ENCODE measurements around the gene SCN2A. TPM values are rescaled to one million over a fixed set of nuclear protein-coding genes. Genes with fewer than 3 reads are reported as not detected.

Gene SCN2A
- total and polyA plus RNA-seq, 3 donors from 2014 or later, result 0.57 to 1.7 (median 1.5) TPM

GRCh38 chr2:165417009-165417408 lies 177.8 kb downstream of the SCN2A start:
- Histone ChIP-seq H3K4me3 (no peak overlapping the region), H3K27ac (no peak overlapping the region), H3K36me3 (ENCODE audit: low read depth, missing control alignments) (no peaks in the 10 kb centered on the region), H3K27me3 (no peaks in the 10 kb centered on the region), H3K9me3 (no peaks in the 10 kb centered on the region), H3K4me1 (no peaks in the 10 kb centered on the region)
- 94 to 100% methylated on average over 1 of the region's 1 CpG for WGBS, 2 donors
- intact Hi-C loops (cut with DNase I; ENCODE audit: low total_unique reads), result no loop called here
- TF ChIP-seq CTCF (IDR thresholded peaks at IDR 0.05), result no peak
- no peak for TF ChIP-seq POLR2A (IDR thresholded peaks at IDR 0.05)
- no peak for DNase-seq

GRCh38 chr2:165420231-165420630 lies 181.0 kb downstream of the SCN2A start:
- TF ChIP-seq POLR2A (IDR thresholded peaks at IDR 0.05), result no peak
- TF ChIP-seq CTCF (IDR thresholded peaks at IDR 0.05), result no peak
- no peak overlapping the region for H3K27ac ChIP-seq
- intact Hi-C loops (cut with DNase I; ENCODE audit: low total_unique reads), result no loop called here
- H3K36me3 ChIP-seq (ENCODE audit: low read depth, missing control alignments), result no peaks in the 10 kb centered on the region
- H3K4me3 ChIP-seq, result no peak overlapping the region
- no peak for DNase-seq
- H3K4me1 ChIP-seq, result no peaks in the 10 kb centered on the region
- no peaks in the 10 kb centered on the region for H3K9me3 ChIP-seq
- no peaks in the 10 kb centered on the region for H3K27me3 ChIP-seq

GRCh38 chr2:165423081-165423480 lies 183.9 kb downstream of the SCN2A start:
- TF ChIP-seq CTCF (IDR thresholded peaks at IDR 0.05) (no peak), POLR2A (IDR thresholded peaks at IDR 0.05) (no peak)
- no peak for DNase-seq
- no peaks in the 10 kb centered on the region for H3K4me1 ChIP-seq
- no peak overlapping the region for H3K27ac ChIP-seq
- H3K27me3 ChIP-seq, result no peaks in the 10 kb centered on the region
- intact Hi-C loops (cut with DNase I; ENCODE audit: low total_unique reads), result no loop called here
- WGBS, 2 donors, result 93 to 96% methylated on average over 3 of the region's 3 CpGs
- no peak overlapping the region for H3K4me3 ChIP-seq
- no peaks in the 10 kb centered on the region for H3K36me3 ChIP-seq (ENCODE audit: low read depth, missing control alignments)
- H3K9me3 ChIP-seq, result no peaks in the 10 kb centered on the region

GRCh38 chr2:165425556-165425955 lies 186.3 kb downstream of the SCN2A start:
- 83 to 96% methylated on average over 2 of the region's 2 CpGs for WGBS, 2 donors
- H3K4me3 ChIP-seq, result no peak overlapping the region
- H3K9me3 ChIP-seq, result no peaks in the 10 kb centered on the region
- DNase-seq, result no peak
- no peaks in the 10 kb centered on the region for H3K4me1 ChIP-seq
- intact Hi-C loops (cut with DNase I; ENCODE audit: low total_unique reads), result no loop called here
- TF ChIP-seq CTCF (IDR thresholded peaks at IDR 0.05) (no peak), POLR2A (IDR thresholded peaks at IDR 0.05) (no peak)
- H3K27me3 ChIP-seq, result no peaks in the 10 kb centered on the region
- no peak overlapping the region for H3K27ac ChIP-seq
- H3K36me3 ChIP-seq (ENCODE audit: low read depth, missing control alignments), result no peaks in the 10 kb centered on the region

- 100% methylated on average over 3 to 4 of the region's 4 CpGs for WGBS, 2 donors
- no peak overlapping the region for H3K4me3 ChIP-seq
- H3K4me1 ChIP-seq, result no peaks in the 10 kb centered on the region
- H3K27me3 ChIP-seq, result no peaks in the 10 kb centered on the region
- H3K27ac ChIP-seq, result no peak overlapping the region
- intact Hi-C loops (cut with DNase I; ENCODE audit: low total_unique reads), result no loop called here
- no peak for DNase-seq
- no peaks in the 10 kb centered on the region for H3K36me3 ChIP-seq (ENCODE audit: low read depth, missing control alignments)
- TF ChIP-seq POLR2A (IDR thresholded peaks at IDR 0.05), result no peak
- H3K9me3 ChIP-seq, result no peaks in the 10 kb centered on the region
Observed at GRCh38 chr2:165427686-165428085, 188.5 kb downstream of the SCN2A start.

Data from testis (tissue), 3 donors.